GM12878 (cell line): Measurements from ENCODE around the gene NR2F6. TPM values are rescaled to one million over a fixed set of nuclear protein-coding genes. Genes with fewer than 3 reads are reported as not detected.

ENCODE experiments used
- BCL3 ChIP-seq: IDR thresholded peaks from 2 replicates; pipeline ENCODE4 v1.6.1; 2011; ENCODE audit warnings: borderline replicate concordance, low read depth, mild to moderate bottlenecking, moderate library complexity, low read length; ENCODE audit not compliant: insufficient read depth, poor library complexity, severe bottlenecking
- DPF2 ChIP-seq: fragments of 450-650 bp; IDR thresholded peaks from 2 replicates; pipeline ENCODE4 v1.6.1; 2017; ENCODE audit warnings: mild to moderate bottlenecking
- SREBF2 ChIP-seq: IDR thresholded peaks from 2 replicates; pipeline ENCODE4 v1.6.1; 2012; ENCODE audit warnings: mild to moderate bottlenecking, low read length
- polyA plus RNA-seq, 11 experiments: library from polyadenylated mRNA; depleted of rRNA in 4 of 11; unstranded in 6 of 11; stranded (reverse) in 5 of 11; fragments of >200 nt; fragmentation: Nextera tagmentation in 4 of 11; fragmentation: Illumina TruSeq in 1 of 11; extraction: Ambion mirVana in 4 of 11; extraction: Trizol in 1 of 11; gene quantifications; 1 replicate in 1 of 11; 2 replicates in 10 of 11; pipeline versions ENCODE4 v1.2.1 to v1.2.3, GENCODE V29; 2011 to 2016; ENCODE audit warnings: inconsistent platforms in 2 of 11, missing spikeins in 2 of 11, low read depth in 1 of 11
- total RNA-seq, 4 experiments: library from RNA; depleted of rRNA in 3 of 4; stranded (reverse); fragments of >200 nt in 3 of 4; fragmentation: Illumina TruSeq in 1 of 4; extraction: Trizol in 1 of 4; gene quantifications; 2 replicates each; pipeline versions ENCODE4 v1.2.1 to v1.2.3, GENCODE V29; 2013 to 2021
- TF ChIP-seq, protein P1 (sequence below): fragments of 450-650 bp; IDR thresholded peaks from 2 replicates; pipeline ENCODE4 v1.6.1; 2014; ENCODE audit warnings: mild to moderate bottlenecking
- TF ChIP-seq, protein P2 (sequence below): fragments of 150-350 bp; IDR thresholded peaks from 2 replicates; pipeline ENCODE4 v1.6.1; 2014; ENCODE audit warnings: mild to moderate bottlenecking, low read depth, low read length

NR2F6 gene
- total and polyA plus RNA-seq, 10 of the 15 experiments (the other 5 are each of a cell fraction or from before 2014, with no cell fraction given), result 0.18 to 15.5 (median 6.1) TPM

DNA sequence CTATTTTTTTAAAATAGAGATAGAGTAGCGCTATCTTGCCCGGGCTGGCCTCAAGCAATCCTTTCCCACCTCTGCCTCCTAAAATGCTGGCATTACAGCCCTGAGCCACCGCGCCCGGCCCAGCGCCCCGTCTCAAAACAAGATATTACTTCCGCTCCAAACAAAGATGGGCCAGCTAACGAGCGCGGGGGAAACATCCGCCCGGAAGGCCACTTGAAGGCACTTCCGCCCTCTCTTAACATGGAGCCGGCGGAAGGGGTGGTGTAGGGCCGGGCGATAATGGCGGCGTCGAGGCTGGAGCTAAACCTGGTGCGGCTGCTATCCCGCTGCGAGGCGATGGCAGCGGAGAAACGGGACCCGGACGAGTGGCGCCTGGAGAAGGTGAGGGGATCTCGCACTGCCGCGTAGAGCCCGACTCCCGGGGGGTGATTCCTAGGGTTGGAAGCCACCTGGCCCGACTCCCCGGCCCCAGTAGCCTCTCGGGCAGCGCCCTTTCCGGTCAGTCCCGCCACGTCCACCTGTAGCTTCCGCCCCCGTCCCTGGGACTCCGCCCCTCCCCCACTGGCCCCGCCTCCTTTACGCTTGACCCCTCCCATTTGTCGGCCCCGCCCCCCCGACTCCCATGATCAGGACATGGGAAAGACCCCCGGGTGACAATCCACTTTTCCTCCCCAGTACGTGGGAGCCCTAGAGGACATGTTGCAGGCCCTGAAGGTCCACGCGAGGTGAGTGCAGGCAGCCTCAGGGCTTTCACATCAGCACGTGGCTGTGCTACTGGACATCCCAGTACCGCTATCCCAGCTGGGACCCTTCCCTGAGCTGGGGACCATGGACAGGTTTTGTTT, 30.4 kb downstream of the NR2F6 start, which contains the start of gene USE1 (continued):
- TF ChIP-seq BCL3 (peak; percentile 86), DPF2 (peak; percentile 36; the same call in 1 of the 2 replicates), SREBF2 (no peak; the same call in 1 of the 2 replicates)
- TF ChIP-seq, protein P1, sequence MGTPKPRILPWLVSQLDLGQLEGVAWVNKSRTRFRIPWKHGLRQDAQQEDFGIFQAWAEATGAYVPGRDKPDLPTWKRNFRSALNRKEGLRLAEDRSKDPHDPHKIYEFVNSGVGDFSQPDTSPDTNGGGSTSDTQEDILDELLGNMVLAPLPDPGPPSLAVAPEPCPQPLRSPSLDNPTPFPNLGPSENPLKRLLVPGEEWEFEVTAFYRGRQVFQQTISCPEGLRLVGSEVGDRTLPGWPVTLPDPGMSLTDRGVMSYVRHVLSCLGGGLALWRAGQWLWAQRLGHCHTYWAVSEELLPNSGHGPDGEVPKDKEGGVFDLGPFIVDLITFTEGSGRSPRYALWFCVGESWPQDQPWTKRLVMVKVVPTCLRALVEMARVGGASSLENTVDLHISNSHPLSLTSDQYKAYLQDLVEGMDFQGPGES, result 0 out of 2 replicates have a peak, but pooled peaks have one; percentile 29
- TF ChIP-seq, protein P2, sequence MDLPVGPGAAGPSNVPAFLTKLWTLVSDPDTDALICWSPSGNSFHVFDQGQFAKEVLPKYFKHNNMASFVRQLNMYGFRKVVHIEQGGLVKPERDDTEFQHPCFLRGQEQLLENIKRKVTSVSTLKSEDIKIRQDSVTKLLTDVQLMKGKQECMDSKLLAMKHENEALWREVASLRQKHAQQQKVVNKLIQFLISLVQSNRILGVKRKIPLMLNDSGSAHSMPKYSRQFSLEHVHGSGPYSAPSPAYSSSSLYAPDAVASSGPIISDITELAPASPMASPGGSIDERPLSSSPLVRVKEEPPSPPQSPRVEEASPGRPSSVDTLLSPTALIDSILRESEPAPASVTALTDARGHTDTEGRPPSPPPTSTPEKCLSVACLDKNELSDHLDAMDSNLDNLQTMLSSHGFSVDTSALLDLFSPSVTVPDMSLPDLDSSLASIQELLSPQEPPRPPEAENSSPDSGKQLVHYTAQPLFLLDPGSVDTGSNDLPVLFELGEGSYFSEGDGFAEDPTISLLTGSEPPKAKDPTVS, result no peak
